NK-92 (cell line): Measurements from ENCODE around the gene VEGFA.

ENCODE experiments used
- DNase-seq: peaks from one replicate; lab custom pipeline; 2025; ENCODE audit not compliant: unreplicated experiment; lab: John Stamatoyannopoulos, UW

VEGFA gene

DNA sequence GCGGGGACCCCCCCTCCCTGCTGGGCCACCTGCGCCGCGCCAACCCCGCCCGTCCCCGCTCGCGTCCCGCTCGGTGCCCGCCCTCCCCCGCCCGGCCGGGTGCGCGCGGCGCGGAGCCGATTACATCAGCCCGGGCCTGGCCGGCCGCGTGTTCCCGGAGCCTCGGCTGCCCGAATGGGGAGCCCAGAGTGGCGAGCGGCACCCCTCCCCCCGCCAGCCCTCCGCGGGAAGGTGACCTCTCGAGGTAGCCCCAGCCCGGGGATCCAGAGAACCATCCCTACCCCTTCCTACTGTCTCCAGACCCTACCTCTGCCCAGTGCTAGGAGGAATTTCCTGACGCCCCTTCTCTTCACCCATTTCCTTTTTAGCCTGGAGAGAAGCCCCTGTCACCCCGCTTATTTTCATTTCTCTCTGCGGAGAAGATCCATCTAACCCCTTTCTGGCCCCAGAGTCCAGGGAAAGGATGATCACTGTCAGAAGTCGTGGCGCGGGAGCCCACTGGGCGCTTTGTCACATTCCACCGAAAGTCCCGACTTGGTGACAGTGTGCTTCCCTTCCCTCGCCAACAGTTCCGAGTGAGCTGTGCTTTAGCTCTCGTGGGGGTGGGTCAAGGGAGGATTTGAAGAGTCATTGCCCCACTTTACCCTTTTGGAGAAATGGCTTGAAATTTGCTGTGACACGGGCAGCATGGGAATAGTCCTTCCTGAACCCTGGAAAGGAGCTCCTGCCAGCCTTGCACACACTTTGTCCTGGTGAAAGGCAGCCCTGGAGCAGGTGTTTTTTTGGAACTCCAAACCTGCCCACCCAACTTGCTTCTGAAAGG lies 2.1 kb downstream of the VEGFA start:
- no peak for DNase-seq

DNA sequence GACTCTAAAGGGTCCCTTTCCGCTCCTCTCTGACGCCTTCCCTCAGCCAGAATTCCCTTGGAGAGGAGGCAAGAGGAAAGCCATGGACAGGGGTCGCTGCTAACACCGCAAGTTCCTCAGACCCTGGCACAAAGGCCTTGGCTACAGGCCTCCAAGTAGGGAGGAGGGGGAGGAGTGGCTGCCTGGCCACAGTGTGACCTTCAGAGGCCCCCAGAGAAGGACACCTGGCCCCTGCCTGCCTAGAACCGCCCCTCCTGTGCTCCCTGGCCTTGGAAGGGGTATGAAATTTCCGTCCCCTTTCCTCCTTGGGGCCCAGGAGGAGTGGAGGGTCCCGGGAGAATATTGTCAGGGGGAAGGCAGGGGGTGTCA lies 2.7 kb downstream of the VEGFA start:
- DNase-seq = no peak

DNA sequence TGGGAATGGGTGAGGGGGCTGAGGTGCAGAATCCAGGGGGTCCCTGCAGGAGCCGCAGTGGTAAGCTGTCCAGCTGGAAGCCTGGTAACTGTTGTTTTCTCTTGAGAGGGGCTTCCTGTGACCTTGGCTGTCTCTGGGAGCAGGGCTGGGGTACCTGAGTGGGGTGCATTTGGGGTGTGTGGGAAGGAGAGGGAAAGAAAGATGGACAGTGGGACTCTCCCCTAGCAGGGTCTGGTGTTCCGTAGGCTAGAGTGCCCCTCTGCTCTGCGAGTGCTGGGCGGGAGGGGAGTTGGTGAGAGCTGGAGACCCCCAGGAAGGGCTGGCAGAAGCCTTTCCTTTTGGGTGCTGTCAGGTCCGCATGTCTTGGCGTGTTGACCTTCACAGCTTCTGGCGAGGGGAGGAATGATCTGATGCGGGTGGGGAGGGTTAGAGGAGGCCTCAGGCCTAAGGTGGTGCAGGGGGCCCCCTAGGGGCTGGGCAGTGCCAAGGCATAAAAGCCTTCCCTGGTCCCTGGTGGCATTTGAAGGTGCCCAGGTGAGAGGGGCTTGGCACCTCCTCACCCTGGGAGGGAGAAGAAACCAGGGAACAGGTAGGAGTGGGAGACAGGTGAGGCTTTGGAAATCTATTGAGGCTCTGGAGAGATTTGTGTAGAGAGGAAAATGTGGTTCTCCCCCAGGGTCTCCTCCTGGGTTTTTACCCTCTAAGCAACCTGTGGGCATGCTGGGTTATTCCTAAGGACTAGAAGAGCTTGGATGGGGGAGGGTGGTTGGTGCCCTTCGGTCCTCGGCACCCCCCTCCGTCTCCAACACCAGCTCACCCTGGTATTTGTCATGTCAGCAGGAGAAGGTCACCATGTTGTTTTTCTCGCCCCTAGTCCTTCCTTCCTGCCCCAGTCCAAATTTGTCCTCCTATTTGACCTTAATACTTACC lies 3.3 kb downstream of the VEGFA start:
- DNase-seq = no peak

DNA sequence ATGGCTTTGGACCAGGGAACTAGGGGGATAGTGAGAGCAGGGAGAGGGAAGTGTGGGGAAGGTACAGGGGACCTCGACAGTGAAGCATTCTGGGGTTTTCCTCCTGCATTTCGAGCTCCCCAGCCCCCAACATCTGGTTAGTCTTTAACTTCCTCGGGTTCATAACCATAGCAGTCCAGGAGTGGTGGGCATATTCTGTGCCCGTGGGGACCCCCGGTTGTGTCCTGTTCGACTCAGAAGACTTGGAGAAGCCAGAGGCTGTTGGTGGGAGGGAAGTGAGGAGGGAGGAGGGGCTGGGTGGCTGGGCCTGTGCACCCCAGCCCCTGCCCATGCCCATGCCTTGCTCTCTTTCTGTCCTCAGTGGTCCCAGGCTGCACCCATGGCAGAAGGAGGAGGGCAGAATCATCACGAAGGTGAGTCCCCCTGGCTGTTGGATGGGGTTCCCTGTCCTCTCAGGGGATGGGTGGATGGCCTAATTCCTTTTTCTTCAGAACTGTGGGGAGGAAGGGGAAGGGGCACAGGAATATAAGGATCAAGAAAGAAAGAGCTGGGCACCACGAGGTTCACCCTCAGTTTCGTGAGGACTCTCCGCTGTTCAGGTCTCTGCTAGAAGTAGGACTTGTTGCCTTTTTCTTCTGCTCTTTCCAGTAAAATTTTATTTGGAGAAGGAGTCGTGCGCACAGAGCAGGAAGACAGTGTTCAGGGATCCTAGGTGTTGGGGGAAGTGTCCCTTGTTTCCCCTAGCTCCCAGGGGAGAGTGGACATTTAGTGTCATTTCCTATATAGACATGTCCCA lies 4.2 kb downstream of the VEGFA start:
- DNase-seq = no peak

DNA sequence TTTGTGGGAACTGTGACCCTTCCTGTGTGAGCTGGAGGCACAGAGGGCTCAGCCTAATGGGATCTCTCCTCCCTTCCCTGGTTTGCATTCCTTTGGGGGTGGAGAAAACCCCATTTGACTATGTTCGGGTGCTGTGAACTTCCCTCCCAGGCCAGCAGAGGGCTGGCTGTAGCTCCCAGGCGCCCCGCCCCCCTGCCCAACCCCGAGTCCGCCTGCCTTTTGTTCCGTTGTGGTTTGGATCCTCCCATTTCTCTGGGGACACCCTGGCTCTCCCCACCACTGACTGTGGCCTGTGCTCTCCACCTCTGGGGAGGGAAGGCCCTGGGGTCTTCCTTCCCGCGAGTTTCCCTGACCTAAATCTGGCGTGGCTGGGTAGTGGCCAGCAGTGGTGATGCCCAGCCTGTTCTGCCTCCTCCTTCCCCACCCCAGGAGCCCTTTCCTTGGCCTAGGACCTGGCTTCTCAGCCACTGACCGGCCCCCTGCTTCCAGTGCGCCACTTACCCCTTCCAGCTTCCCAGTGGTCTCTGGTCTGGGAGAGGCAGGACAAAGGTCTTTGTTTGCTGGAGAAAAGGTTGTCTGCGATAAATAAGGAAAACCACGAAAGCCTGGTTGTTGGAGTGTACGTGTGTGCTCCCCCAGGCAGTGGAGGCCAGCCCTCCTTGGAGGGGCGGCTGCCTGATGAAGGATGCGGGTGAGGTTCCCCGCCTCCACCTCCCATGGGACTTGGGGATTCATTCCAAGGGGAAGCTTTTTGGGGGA lies 4.9 kb downstream of the VEGFA start:
- DNase-seq = no peak

DNA sequence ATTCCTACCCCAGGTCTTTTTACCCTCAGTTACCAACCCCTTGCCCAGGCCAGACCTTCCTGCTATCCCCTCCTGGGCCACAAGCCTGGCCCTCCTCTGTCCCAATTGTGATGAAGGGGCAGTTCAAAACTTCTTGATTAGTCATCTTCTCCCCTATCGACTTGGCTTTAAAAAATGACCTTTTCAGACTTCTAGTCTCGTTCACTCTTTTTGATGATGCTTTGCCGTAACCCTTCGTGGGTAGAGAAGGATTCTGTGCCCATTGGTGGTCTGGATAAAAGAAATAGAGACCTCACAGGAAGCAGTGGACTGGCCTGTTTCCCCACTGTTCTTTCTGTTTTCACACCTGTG lies 5.5 kb downstream of the VEGFA start:
- DNase-seq = no peak

DNA sequence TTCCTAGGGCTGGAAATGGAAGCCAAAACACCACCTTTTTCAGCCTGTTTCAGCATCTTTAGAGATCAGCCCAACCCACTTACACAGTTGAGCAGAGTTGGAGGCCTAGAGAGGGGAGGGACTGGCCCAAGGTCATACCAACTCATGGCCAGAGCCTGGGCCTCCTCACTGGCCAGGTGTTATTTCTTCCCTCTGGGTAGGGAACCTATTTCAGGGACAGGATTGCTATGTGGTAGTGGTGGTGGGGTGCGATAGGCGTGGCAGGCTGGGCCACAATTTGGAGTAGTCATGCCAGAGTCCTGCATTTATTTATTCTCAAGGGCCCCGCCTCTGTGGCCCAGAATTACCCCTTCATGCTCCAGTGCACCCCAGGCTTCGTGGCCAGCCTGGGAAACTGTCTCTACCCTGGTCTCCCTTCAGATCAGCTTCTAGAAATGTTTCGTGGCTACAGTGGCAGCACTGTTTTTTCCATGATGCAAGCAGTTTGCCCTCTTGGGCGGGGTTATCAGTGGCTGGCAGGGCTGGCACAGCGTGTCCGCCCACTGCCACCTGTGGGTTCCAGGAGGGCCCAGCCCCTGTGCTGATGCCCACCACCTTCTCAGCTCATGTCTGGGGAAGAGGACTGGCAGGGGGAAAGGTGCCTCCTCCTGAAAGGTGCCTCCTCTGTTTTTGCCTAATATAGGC lies 6.2 kb downstream of the VEGFA start:
- DNase-seq = no peak

DNA sequence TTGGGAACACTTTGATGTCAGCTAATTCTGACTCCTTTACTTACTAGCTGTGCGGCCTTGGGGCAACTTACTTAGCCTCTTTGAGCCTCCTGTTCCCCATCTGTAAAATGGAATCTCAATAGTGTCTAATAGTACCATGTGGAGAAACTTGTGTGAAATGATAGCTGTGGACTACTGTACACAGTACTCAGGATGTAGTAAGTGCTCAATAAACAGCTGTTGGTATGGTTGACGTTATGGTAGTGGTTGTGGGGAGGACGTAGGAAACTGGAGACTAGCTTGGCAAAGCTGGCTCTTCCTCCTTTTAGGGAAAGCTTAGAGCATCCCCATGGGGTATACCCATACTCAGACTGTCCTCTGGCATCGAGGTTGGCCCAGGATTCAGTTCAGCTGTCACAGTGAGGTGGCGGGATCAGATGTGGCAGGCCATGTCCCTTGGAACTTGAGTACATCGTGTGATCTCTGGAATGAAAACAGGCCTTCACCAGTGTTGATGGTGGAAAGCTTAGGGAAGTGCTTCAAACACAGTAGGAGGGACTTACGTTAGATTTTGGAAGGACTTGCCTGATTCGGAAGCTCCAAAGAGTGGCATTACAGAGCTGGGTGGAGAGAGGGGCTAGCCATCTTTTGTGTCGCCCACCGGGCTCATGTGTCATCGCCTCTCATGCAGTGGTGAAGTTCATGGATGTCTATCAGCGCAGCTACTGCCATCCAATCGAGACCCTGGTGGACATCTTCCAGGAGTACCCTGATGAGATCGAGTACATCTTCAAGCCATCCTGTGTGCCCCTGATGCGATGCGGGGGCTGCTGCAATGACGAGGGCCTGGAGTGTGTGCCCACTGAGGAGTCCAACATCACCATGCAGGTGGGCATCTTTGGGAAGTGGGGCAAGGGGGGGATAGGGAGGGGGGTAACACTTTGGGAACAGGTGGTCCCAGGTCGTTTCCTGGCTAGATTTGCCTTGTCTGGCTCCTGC lies 7.1 kb downstream of the VEGFA start:
- no peak for DNase-seq

DNA sequence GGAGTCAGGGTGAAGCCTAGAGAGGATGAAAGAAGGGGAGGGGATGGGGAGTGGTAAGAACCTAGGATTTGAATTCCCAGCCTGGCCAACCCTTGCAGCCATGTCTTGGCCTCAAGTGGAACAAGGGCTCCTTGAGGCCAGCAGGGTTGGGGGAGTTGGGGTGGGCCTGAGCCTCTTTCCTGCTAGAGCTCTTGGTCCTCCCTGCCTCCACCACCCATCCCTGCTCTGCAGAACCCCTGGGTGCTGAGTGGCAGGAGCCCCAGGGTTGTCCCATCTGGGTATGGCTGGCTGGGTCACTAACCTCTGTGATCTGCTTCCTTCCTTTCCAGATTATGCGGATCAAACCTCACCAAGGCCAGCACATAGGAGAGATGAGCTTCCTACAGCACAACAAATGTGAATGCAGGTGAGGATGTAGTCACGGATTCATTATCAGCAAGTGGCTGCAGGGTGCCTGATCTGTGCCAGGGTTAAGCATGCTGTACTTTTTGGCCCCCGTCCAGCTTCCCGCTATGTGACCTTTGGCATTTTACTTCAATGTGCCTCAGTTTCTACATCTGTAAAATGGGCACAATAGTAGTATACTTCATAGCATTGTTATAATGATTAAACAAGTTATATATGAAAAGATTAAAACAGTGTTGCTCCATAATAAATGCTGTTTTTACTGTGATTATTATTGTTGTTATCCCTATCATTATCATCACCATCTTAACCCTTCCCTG lies 8.3 kb downstream of the VEGFA start:
- no peak for DNase-seq

DNA sequence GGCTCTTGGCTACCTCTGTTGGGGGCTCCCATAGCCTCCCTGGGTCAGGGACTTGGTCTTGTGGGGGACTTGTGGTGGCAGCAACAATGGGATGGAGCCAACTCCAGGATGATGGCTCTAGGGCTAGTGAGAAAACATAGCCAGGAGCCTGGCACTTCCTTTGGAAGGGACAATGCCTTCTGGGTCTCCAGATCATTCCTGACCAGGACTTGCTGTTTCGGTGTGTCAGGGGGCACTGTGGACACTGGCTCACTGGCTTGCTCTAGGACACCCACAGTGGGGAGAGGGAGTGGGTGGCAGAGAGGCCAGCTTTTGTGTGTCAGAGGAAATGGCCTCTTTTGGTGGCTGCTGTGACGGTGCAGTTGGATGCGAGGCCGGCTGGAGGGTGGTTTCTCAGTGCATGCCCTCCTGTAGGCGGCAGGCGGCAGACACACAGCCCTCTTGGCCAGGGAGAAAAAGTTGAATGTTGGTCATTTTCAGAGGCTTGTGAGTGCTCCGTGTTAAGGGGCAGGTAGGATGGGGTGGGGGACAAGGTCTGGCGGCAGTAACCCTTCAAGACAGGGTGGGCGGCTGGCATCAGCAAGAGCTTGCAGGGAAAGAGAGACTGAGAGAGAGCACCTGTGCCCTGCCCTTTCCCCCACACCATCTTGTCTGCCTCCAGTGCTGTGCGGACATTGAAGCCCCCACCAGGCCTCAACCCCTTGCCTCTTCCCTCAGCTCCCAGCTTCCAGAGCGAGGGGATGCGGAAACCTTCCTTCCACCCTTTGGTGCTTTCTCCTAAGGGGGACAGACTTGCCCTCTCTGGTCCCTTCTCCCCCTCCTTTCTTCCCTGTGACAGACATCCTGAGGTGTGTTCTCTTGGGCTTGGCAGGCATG lies 9.2 kb downstream of the VEGFA start:
- no peak for DNase-seq

DNA sequence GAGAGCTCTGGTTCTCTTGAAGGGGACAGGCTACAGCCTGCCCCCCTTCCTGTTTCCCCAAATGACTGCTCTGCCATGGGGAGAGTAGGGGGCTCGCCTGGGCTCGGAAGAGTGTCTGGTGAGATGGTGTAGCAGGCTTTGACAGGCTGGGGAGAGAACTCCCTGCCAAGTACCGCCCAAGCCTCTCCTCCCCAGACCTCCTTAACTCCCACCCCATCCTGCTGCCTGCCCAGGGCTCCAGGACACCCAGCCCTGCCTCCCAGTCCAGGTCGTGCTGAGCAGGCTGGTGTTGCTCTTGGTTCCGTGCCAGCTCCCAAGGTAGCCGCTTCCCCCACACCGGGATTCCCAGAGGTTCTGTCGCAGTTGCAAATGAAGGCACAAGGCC lies 9.8 kb downstream of the VEGFA start:
- no peak for DNase-seq

DNA sequence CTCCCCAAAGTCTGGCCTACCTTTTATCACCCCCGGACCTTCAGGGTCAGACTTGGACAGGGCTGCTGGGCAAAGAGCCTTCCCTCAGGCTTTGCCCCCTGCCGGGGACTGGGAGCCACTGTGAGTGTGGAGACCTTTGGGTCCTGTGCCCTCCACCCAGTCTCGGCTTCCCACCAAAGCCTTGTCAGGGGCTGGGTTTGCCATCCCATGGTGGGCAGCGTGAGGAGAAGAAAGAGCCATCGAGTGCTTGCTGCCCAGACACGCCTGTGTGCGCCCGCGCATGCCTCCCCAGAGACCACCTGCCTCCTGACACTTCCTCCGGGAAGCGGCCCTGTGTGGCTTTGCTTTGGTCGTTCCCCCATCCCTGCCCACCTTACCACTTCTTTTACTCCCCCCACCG lies 10.3 kb downstream of the VEGFA start:
- no peak for DNase-seq

DNA sequence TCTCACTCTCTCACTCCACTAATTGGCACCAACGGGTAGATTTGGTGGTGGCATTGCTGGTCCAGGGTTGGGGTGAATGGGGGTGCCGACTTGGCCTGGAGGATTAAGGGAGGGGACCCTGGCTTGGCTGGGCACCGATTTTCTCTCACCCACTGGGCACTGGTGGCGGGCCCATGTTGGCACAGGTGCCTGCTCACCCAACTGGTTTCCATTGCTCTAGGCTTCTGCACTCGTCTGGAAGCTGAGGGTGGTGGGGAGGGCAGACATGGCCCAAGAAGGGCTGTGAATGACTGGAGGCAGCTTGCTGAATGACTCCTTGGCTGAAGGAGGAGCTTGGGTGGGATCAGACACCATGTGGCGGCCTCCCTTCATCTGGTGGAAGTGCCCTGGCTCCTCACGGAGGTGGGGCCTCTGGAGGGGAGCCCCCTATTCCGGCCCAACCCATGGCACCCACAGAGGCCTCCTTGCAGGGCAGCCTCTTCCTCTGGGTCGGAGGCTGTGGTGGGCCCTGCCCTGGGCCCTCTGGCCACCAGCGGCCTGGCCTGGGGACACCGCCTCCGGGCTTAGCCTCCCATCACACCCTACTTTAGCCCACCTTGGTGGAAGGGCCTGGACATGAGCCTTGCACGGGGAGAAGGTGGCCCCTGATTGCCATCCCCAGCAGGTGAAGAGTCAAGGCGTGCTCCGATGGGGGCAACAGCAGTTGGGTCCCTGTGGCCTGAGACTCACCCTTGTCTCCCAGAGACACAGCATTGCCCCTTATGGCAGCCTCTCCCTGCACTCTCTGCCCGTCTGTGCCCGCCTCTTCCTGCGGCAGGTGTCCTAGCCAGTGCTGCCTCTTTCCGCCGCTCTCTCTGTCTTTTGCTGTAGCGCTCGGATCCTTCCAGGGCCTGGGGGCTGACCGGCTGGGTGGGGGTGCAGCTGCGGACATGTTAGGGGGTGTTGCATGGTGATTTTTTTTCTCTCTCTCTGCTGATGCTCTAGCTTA lies 11.2 kb downstream of the VEGFA start:
- no peak for DNase-seq

DNA sequence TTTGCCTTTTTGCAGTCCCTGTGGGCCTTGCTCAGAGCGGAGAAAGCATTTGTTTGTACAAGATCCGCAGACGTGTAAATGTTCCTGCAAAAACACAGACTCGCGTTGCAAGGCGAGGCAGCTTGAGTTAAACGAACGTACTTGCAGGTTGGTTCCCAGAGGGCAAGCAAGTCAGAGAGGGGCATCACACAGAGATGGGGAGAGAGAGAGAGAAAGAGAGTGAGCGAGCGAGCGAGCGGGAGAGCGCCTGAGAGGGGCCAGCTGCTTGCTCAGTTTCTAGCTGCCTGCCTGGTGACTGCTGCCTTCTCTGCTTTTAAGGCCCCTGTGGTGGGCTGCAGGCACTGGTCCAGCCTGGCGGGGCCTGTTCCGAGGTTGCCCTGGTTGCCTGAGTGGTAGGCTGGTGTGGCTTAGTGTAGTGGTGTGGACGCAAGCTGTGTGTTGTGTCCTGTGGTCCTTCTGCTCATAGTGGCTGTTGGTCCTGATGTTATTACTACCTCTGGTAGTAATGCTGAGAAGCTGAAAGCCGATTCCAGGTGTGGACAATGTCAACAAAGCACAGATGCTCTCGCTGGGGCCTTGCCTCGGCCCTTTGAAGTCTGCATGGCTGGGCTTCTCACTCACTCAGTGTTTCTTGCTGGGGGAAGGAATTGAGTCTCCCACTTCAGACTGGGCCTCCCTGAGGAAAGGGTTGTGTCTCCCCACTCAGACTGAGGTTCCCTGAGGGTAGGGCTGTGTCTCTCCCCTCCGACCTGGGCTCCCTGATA lies 12.1 kb downstream of the VEGFA start:
- DNase-seq = no peak

DNA sequence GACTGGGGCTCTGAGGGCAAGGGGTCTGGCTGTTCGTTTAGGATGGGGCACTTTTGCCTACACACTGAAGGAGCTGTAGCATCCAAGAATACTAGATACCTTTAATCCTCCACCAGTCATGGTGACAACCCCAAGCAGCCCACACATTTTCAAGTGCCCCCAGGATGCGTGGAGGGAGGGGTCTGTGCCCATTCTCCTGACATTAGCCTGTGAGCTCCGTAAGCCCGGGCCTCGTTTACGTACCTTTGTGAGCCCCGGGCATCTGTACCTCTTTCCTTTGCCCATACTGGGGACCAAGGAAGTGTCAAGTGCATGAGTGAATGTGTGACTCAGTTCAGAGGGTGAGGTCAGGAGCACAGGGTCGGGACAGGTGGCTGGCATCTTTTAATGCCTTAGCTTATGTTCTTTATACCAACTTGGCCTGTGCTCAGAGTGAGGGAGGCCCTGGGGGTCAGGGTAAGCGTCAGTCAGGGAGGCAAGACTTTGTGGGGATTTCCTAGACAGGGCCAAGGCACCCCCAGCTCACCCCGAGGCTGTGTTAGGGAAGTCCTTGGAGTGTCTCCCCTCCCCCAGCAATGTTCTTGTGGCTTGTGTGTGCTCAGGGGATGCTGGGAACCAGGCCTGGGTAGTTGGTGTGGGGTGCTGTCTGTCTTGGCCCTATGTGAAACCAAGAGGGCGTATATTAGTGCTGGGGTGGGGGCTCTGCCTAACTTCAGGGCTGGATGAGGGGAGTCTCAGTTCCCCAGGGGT lies 12.9 kb downstream of the VEGFA start:
- DNase-seq = no peak
